Sigmoid colon (tissue), 4 donors: ENCODE data around the gene PPFIBP1.

Source experiments
- CTCF ChIP-seq, 4 experiments: fragments of 450-650 bp in 3 of 4; fragments of 200-600 bp in 1 of 4; IDR thresholded peaks; one replicate each; pipeline ENCODE4 v1.5.1; 2016 to 2019; ENCODE audit warnings: antibody characterized with exemption in 4 of 4, mild to moderate bottlenecking in 3 of 4, moderate library complexity in 2 of 4
- POLR2A ChIP-seq, 2 donors: fragments of 450-650 bp; IDR thresholded peaks; one replicate each; pipeline ENCODE4 v1.6.1; 2016; ENCODE audit warnings: antibody characterized with exemption in 2 of 2, mild to moderate bottlenecking in 2 of 2, moderate library complexity in 2 of 2
- POLR2AphosphoS5 ChIP-seq, 4 donors: sonication (generic); formaldehyde crosslinking; IDR thresholded peaks; one replicate each; pipeline ENCODE4 v1.6.1; 2017; ENCODE audit warnings: antibody characterized with exemption in 4 of 4

DNA sequence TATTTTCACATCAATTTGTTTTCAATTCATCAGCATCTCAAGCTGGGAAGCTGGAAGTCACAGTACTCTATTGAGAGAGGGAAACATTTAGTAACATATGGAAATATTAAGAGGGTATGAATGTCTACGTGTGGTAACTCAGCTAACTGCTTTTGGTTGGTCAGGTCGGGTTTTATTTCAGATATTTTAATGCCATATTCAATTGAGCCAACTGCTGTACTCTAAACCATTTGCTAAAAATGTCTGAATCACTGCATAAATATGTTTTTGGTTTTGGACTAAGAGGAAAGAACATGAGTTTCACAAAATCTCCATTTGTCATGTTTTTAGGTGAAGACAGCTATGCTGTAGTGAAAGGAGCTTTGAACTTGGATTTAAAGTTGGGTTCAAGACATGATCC is 18.9 kb upstream of the PPFIBP1 start:
- TF ChIP-seq POLR2AphosphoS5 (IDR thresholded peaks at IDR 0.05) (no peak), CTCF (IDR thresholded peaks at IDR 0.05) (no peak), POLR2A (IDR thresholded peaks at IDR 0.05) (no peak)
